ENCODE results near the gene MTRF1L. TPM values are rescaled to one million over a fixed set of nuclear protein-coding genes. Genes with fewer than 3 reads are reported as not detected.
A peak's percentile ranks its signal among the peaks of the same experiment; 100 is the strongest.

Gene MTRF1L
- total RNA-seq, 4 donors from 2014 or later = 13.6 to 31.4 (median 19.1) TPM

DNA sequence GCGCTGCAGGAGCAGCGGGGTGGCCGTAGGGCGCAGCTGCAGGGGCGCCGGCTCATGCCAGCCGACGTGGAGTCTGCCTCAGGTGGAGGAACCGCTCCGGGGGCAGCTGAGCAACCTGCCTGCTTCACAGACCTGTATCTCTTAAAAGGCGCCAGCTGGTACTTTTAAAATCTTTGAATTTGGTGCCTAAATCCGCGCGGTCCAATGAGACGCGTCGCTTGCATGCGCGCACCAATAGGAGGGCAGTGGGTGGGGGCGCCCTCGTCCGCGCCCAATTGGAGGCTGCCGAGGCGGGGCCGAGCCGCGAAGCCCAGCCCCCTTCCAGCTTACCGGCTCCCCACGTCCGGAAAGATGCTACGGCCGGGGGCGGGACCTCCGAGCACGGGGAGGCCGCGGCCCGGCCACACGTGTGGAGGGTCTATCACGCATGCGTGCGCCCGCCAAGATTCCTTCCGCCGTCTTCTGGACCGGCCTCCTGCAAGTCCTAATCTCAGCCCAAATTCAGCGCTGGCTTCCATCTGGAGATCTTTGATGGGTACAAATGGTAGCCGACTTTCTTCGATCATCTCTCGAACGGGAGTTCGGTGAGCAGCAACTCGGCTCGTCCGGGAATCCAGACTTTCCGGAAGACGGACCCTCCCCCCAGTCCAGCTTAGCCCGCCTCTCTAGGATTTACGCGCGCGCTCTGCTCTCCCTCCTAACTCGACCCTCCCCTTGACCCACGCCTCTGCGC lies 19.4 kb downstream of the MTRF1L start, which contains the start of gene FBXO5:
Gene FBXO5 (minus strand): TSS at position 138 of the 733 bp plus-strand sequence. CDS start 82 bp downstream, at position 56.
- TF ChIP-seq POLR2A (IDR thresholded peaks at IDR 0.05) = peak; percentile 43 to 48
- TF ChIP-seq, protein P1, sequence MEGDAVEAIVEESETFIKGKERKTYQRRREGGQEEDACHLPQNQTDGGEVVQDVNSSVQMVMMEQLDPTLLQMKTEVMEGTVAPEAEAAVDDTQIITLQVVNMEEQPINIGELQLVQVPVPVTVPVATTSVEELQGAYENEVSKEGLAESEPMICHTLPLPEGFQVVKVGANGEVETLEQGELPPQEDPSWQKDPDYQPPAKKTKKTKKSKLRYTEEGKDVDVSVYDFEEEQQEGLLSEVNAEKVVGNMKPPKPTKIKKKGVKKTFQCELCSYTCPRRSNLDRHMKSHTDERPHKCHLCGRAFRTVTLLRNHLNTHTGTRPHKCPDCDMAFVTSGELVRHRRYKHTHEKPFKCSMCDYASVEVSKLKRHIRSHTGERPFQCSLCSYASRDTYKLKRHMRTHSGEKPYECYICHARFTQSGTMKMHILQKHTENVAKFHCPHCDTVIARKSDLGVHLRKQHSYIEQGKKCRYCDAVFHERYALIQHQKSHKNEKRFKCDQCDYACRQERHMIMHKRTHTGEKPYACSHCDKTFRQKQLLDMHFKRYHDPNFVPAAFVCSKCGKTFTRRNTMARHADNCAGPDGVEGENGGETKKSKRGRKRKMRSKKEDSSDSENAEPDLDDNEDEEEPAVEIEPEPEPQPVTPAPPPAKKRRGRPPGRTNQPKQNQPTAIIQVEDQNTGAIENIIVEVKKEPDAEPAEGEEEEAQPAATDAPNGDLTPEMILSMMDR (IDR thresholded peaks at IDR 0.05) = no peak
- no peaks in the 10 kb centered on the region for H3K36me3 ChIP-seq
- H3K27me3 ChIP-seq = no peaks in the 10 kb centered on the region
- DNase-seq = peak; percentile 96 to 99 (median 98)
- H3K4me1 ChIP-seq = peaks cover 0 to 29% (median 14%) of the 10 kb centered on the region in 4 donors
- peak within 1 kb of the TSS; percentile 64 to 91 (median 73) for H3K4me3 ChIP-seq
- no peaks in the 10 kb centered on the region for H3K9me3 ChIP-seq
- H3K27ac ChIP-seq = peak within 1 kb of the TSS; percentile 77 to 94 (median 86)

DNA sequence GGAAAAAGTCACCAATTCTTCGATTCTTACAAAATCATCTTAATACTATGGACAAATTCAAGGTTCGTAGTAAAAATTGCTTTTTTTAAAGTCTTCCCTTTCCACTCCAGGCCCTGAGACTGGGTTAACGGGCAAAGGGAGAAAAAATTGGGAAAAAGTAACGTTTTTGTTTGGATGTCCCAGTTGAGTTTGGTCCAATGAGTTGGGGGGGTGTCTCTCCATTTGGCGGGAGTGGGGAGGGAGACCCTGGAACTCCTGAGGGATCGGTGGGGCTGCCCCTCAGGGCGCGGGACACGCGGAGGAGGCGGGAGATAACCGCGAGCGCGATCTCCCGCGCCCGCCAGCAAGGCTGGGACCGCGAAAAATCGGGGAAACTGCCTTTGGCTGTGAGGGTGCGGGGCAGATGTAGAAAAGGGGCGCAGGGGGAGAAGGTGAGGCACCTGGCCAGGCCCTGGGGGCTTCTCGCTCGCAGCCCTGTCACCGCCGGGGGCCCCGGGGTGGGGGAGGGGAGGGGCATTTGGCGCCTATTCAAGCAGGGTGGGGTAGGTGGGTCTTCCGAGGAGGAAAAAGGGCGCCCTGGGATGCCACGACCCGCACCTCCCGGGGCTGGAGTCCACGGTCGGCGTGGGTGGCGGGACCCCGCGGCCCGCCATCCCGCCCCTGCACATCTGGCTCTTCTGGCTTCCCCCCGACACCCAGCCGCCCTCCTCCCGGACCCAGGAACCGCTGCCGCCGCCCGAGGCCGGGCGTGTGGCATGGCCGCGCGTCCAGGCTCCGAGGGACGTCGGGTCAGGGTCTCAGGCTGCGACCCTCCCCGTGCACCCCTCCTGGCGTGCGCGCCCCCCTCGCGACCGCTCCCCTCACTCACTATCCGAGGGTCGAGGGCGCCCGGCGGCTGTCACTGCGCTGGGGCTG lies 20.3 kb downstream of the MTRF1L start:
- H3K4me3 ChIP-seq = peak overlapping the region; percentile 64 to 91 (median 73)
- peaks cover 0 to 29% (median 14%) of the 10 kb centered on the region in 4 donors for H3K4me1 ChIP-seq
- no peak for TF ChIP-seq POLR2A (IDR thresholded peaks at IDR 0.05)
- TF ChIP-seq, protein P1 (IDR thresholded peaks at IDR 0.05) = no peak
- no peaks in the 10 kb centered on the region for H3K27me3 ChIP-seq
- H3K9me3 ChIP-seq = no peaks in the 10 kb centered on the region
- H3K27ac ChIP-seq = peak overlapping the region in 1 of 4 donors; percentile 87
- H3K36me3 ChIP-seq = no peaks in the 10 kb centered on the region
- peak in 2 of 3 donors; percentile 48 to 51 for DNase-seq

DNA sequence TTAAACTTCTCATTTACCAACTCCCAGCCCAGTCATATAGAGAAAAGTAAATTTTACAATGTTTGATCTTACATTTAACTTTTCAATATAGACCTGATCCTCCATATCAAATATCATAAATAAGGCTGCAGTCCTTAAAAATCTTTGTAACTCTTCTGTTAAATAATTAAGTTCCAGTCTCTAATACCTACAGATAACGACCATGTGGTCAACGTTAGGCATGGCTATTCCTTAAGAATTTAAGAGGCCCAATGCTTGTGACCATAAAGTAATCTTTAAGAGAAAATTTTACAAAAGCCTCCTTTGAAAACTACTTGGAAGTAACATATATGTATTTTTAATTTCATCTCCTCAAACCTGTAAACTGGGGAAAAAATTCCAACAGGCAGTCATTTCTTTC lies 21.3 kb downstream of the MTRF1L start:
- DNase-seq = no peak
- peaks cover 0 to 29% (median 14%) of the 10 kb centered on the region in 4 donors for H3K4me1 ChIP-seq
- no peaks in the 10 kb centered on the region for H3K27me3 ChIP-seq
- TF ChIP-seq POLR2A (IDR thresholded peaks at IDR 0.05) = no peak
- TF ChIP-seq, protein P1 (IDR thresholded peaks at IDR 0.05) = no peak
- no peak overlapping the region for H3K4me3 ChIP-seq
- no peaks in the 10 kb centered on the region for H3K36me3 ChIP-seq
- H3K27ac ChIP-seq = no peak overlapping the region
- no peaks in the 10 kb centered on the region for H3K9me3 ChIP-seq

DNA sequence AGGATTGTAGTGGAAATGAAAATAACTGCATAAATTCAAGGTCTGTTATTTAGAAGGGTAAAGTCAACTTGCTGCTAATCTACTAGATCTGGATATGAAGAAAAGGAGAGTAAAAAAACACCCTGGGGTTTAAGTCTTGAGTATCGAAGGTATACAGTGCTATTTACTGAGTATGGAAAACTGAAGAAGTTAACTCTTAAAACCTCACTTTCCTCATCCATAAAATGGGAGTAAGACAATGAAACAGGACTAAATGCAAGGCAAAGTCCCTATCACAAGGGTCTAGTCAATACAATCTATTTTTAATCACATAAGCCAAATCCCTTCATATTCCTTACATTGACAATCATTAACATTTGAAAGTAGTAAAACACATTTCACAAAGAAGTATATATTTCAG lies 21.9 kb downstream of the MTRF1L start:
- TF ChIP-seq, protein P1 (IDR thresholded peaks at IDR 0.05) = no peak
- no peak for TF ChIP-seq POLR2A (IDR thresholded peaks at IDR 0.05)
- Histone ChIP-seq H3K27ac (no peak overlapping the region), H3K9me3 (no peaks in the 10 kb centered on the region), H3K4me1 (peaks cover 0 to 29% (median 14%) of the 10 kb centered on the region in 4 donors), H3K36me3 (no peaks in the 10 kb centered on the region), H3K4me3 (no peak overlapping the region), H3K27me3 (no peaks in the 10 kb centered on the region)
- DNase-seq = no peak

DNA sequence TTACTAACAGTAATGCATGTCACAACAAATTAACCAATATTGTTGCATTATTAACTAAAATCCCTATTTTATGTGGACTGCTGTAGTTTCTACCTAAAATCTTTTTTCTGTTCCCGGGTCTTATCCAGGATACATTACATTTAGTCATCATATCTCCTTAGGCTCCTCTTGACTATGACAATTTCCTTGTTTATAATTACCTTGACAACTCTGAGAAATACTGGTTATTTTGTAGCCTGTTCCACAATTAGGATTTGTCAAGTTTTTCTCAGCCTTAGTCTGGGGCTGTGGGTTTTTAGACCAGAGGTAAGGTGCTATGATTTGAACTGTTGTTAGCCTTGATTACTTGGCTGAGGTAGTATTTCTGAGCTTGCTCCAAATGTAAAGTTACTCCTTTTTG lies 23.4 kb downstream of the MTRF1L start:
- Histone ChIP-seq H3K4me1 (peaks cover 0 to 18% (median 11%) of the 10 kb centered on the region in 4 donors), H3K27me3 (no peaks in the 10 kb centered on the region), H3K4me3 (no peak overlapping the region), H3K27ac (no peak overlapping the region), H3K36me3 (peaks cover 0 to 10% (median 0%) of the 10 kb centered on the region in 3 donors), H3K9me3 (no peaks in the 10 kb centered on the region)
- DNase-seq = no peak
- TF ChIP-seq, protein P1 (IDR thresholded peaks at IDR 0.05) = no peak
- no peak for TF ChIP-seq POLR2A (IDR thresholded peaks at IDR 0.05)
